BLaER1 treated with 17β-estradiol and CSF1 and Interleukin-3, amounts not matched to agents 10 nM and 100 nM (cell line): ENCODE measurements around the gene ACAA1.
A peak's percentile ranks its signal among the peaks of the same experiment; 100 is the strongest.

ENCODE experiments used
- H3K27ac ChIP-seq, 11 experiments: shearing (Covaris generic); formaldehyde crosslinking; 2 replicates each; pipeline ENCODE4 v1.8.1; 2022
- H3K27me3 ChIP-seq, 11 experiments: shearing (Covaris generic); formaldehyde crosslinking; 2 replicates each; pipeline ENCODE4 v1.8.1; 2022
- H3K36me3 ChIP-seq, 11 experiments: shearing (Covaris generic); formaldehyde crosslinking; 2 replicates each; pipeline ENCODE4 v1.8.1; 2022
- H3K4me1 ChIP-seq, 10 experiments: shearing (Covaris generic); formaldehyde crosslinking; 2 replicates each; pipeline ENCODE4 v1.8.1; 2022
- H3K4me2 ChIP-seq, 11 experiments: shearing (Covaris generic); formaldehyde crosslinking; 2 replicates each; pipeline ENCODE4 v1.8.1; 2022
- H3K4me3 ChIP-seq, 10 experiments: shearing (Covaris generic); formaldehyde crosslinking; 2 replicates each; pipeline ENCODE4 v1.8.1; 2022
- H3K9ac ChIP-seq, 11 experiments: shearing (Covaris generic); formaldehyde crosslinking; 2 replicates each; pipeline ENCODE4 v1.8.1; 2022
- H3K9me3 ChIP-seq, 11 experiments: shearing (Covaris generic); formaldehyde crosslinking; replicated peaks in 1 of 11; 2 replicates each; pipeline ENCODE4 v1.8.1; 2022
- H4K20me1 ChIP-seq, 11 experiments: shearing (Covaris generic); formaldehyde crosslinking; 2 replicates each; pipeline ENCODE4 v1.8.1; 2022
- Cebpa-rat ChIP-seq, 11 experiments: shearing (Covaris generic); IDR thresholded peaks; 2 replicates each; pipeline ENCODE4 v1.8.1; 2022

Gene ACAA1

GRCh38 chr3:38111201-38111600, 25.7 kb downstream of the ACAA1 start:
- Histone ChIP-seq H3K27ac (no peak overlapping the region), H3K36me3 (no peaks in the 10 kb centered on the region), H3K4me3 (no peak overlapping the region), H3K4me2 (peak overlapping the region in 2 of 11 experiments; percentile 1 to 29; a peak in 1 of 22 replicates), H3K4me1 (peaks cover 29 to 52% (median 41%) of the 10 kb centered on the region in 10 experiments), H3K27me3 (peaks cover 0 to 18% (median 0%) of the 10 kb centered on the region in 11 experiments; a peak in 1 of 22 replicates), H3K9me3 (peaks cover 2 to 7% (median 4%) of the 10 kb centered on the region in 11 experiments; a peak in 17 of 22 replicates), H4K20me1 (peaks cover 0 to 21% (median 10%) of the 10 kb centered on the region in 11 experiments; a peak in 13 of 22 replicates), H3K9ac (no peak overlapping the region)
- no peak for TF ChIP-seq Cebpa-rat (IDR thresholded peaks at IDR 0.05)

GRCh38 chr3:38110314-38111050, 26.4 kb downstream of the ACAA1 start:
- no peak for TF ChIP-seq Cebpa-rat (IDR thresholded peaks at IDR 0.05)
- H3K27me3 ChIP-seq = peaks cover 0 to 12% (median 0%) of the 10 kb centered on the region in 11 experiments; a peak in 1 of 22 replicates
- no peak overlapping the region for H3K4me3 ChIP-seq
- no peak overlapping the region for H3K9ac ChIP-seq
- no peaks in the 10 kb centered on the region for H3K36me3 ChIP-seq
- peaks cover 0 to 14% (median 5%) of the 10 kb centered on the region in 11 experiments; a peak in 12 of 22 replicates for H4K20me1 ChIP-seq
- H3K4me2 ChIP-seq = no peak overlapping the region
- peaks cover 22 to 44% (median 34%) of the 10 kb centered on the region in 10 experiments for H3K4me1 ChIP-seq
- H3K9me3 ChIP-seq = peaks cover 9 to 14% (median 11%) of the 10 kb centered on the region in 11 experiments; a peak in 17 of 22 replicates
- H3K27ac ChIP-seq = no peak overlapping the region

DNA sequence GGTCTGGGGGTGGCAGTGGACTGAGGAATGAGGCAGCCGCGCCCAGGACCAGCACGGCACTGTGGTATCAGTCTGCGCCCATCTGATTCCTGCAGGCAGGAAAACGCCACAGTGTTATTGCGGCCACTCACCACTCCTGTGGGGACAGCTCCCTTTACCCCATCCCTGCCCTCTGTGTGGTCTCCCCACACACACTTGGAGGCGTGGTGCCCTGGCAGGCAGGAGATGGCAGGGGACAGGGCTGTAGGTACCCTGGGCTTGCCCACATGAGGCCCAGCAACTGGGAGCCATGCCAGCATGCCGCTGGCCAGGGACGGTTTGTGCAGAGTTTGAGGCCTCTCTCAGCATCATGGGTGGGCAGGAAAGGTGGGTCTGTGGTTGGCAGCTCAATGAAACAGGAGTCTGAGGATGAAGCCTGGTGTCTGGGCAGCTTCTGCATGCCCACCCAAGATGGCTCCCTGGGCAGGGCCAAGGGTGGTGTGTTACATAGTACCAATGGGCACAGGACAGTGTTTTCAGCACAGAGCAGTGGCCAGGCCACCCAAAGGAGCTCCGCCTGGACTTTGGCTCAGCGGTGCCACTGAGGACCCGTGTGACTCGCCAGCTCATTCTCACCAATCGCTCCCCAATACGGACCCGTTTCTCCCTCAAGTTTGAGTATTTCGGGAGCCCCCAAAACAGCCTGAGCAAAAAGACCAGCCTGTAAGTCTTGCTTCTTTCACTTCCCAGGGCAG, 27.2 kb downstream of the ACAA1 start:
- no peak overlapping the region for H3K9ac ChIP-seq
- TF ChIP-seq Cebpa-rat (IDR thresholded peaks at IDR 0.05) = no peak
- H3K4me1 ChIP-seq = peaks cover 15 to 37% (median 27%) of the 10 kb centered on the region in 10 experiments
- H3K36me3 ChIP-seq = no peaks in the 10 kb centered on the region
- no peak overlapping the region for H3K4me3 ChIP-seq
- H3K4me2 ChIP-seq = peak overlapping the region in 5 of 11 experiments; percentile 63 to 79 (median 73); a peak in 8 of 22 replicates
- H3K9me3 ChIP-seq = peaks cover 15 to 20% (median 17%) of the 10 kb centered on the region in 11 experiments; a peak in 19 of 22 replicates
- peaks cover 0 to 12% (median 2%) of the 10 kb centered on the region in 11 experiments; a peak in 7 of 22 replicates for H4K20me1 ChIP-seq
- no peak overlapping the region; a peak in 1 of 22 replicates for H3K27ac ChIP-seq
- 0 out of 22 replicates have a peak, but pooled peaks cover 0 to 5% (median 0%) of the 10 kb centered on the region in 11 experiments for H3K27me3 ChIP-seq

- Histone ChIP-seq H3K4me3 (no peak overlapping the region), H4K20me1 (peaks cover 0 to 4% (median 0%) of the 10 kb centered on the region in 11 experiments; a peak in 3 of 22 replicates), H3K27ac (no peak overlapping the region; a peak in 1 of 22 replicates), H3K27me3 (no peaks in the 10 kb centered on the region), H3K36me3 (no peaks in the 10 kb centered on the region), H3K4me1 (peaks cover 6 to 32% (median 21%) of the 10 kb centered on the region in 10 experiments), H3K9me3 (peaks cover 15 to 28% (median 25%) of the 10 kb centered on the region in 11 experiments; a peak in 19 of 22 replicates), H3K4me2 (peak overlapping the region in 10 of 11 experiments; percentile 16 to 79 (median 52); a peak in 16 of 22 replicates), H3K9ac (no peak overlapping the region)
- no peak for TF ChIP-seq Cebpa-rat (IDR thresholded peaks at IDR 0.05)
These were observed 28.0 kb downstream of the ACAA1 start for GRCh38 chr3:38108649-38109579.

- peaks cover 5 to 39% (median 20%) of the 10 kb centered on the region in 10 experiments; a peak in 17 of 20 replicates for H3K4me1 ChIP-seq
- H3K9ac ChIP-seq = no peak overlapping the region
- H3K9me3 ChIP-seq = peaks cover 15 to 29% (median 25%) of the 10 kb centered on the region in 11 experiments; a peak in 19 of 22 replicates
- H3K27me3 ChIP-seq = no peaks in the 10 kb centered on the region
- H3K4me2 ChIP-seq = peak overlapping the region in 8 of 11 experiments; percentile 27 to 79 (median 65); a peak in 12 of 22 replicates
- H3K27ac ChIP-seq = no peak overlapping the region
- no peaks in the 10 kb centered on the region; a peak in 1 of 22 replicates for H4K20me1 ChIP-seq
- no peak for TF ChIP-seq Cebpa-rat (IDR thresholded peaks at IDR 0.05)
- no peaks in the 10 kb centered on the region for H3K36me3 ChIP-seq
- H3K4me3 ChIP-seq = no peak overlapping the region
These were observed 28.8 kb downstream of the ACAA1 start for GRCh38 chr3:38107911-38108648.

- Histone ChIP-seq H3K9ac (no peak overlapping the region), H3K4me2 (no peak overlapping the region)
- no peak for TF ChIP-seq Cebpa-rat (IDR thresholded peaks at IDR 0.05)
These were observed 31.4 kb downstream of the ACAA1 start for GRCh38 chr3:38105525-38105924.

GRCh38 chr3:38102444-38102814, 34.5 kb downstream of the ACAA1 start:
- peaks cover 0 to 39% (median 11%) of the 10 kb centered on the region in 10 experiments; a peak in 11 of 20 replicates for H3K4me1 ChIP-seq
- peak overlapping the region in 4 of 11 experiments; percentile 6 to 64 (median 55); a peak in 7 of 22 replicates for H3K27ac ChIP-seq
- peaks cover 15 to 29% (median 25%) of the 10 kb centered on the region in 11 experiments; a peak in 19 of 22 replicates for H3K9me3 ChIP-seq
- no peak for TF ChIP-seq Cebpa-rat (IDR thresholded peaks at IDR 0.05)
- H3K36me3 ChIP-seq = no peaks in the 10 kb centered on the region
- H4K20me1 ChIP-seq = no peaks in the 10 kb centered on the region
- peak overlapping the region in 6 of 11 experiments; percentile 31 to 89 (median 70); a peak in 12 of 22 replicates for H3K4me2 ChIP-seq
- H3K27me3 ChIP-seq = no peaks in the 10 kb centered on the region
- H3K4me3 ChIP-seq = no peak overlapping the region
- H3K9ac ChIP-seq = peak overlapping the region in 2 of 11 experiments; percentile 16 to 28; a peak in 3 of 22 replicates

More at GRCh38 chr3:38105525-38105924, 31.4 kb downstream of the ACAA1 start:
- Histone ChIP-seq H3K27me3 (no peaks in the 10 kb centered on the region), H3K4me1 (peaks cover 0 to 52% (median 20%) of the 10 kb centered on the region in 10 experiments; a peak in 16 of 20 replicates), H3K27ac (no peak overlapping the region), H3K9me3 (peaks cover 15 to 29% (median 25%) of the 10 kb centered on the region in 11 experiments; a peak in 19 of 22 replicates), H4K20me1 (no peaks in the 10 kb centered on the region; a peak in 1 of 22 replicates), H3K4me3 (no peak overlapping the region), H3K36me3 (no peaks in the 10 kb centered on the region)
